ENCODE data around the gene FAM72B.
"Not testable (repeated sequence)": the region's sequence is repeated elsewhere in the genome, so short reads cannot be mapped to it uniquely, and the experiment has no call there.

Gene FAM72B

DNA sequence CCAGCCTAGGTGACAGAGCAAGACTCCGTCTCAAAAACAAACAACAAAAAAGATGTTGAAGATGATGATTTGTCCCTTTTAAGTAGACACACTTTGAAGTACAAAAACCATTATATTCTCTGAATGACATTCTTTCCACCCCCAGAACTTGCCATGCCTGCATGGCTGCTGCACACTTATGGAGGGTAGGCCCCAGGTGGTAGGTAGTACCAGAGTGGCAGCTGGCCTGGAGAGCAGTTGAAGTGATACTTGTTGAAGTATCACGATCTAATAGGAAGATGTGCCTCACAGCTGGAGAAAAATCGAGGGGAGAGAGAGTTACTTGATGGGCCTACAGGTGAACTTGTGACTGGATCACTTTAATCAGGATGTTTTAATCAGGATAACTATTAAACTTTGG lies 15.6 kb upstream of the FAM72B start:
- not testable (repeated sequence) for DNase-seq

DNA sequence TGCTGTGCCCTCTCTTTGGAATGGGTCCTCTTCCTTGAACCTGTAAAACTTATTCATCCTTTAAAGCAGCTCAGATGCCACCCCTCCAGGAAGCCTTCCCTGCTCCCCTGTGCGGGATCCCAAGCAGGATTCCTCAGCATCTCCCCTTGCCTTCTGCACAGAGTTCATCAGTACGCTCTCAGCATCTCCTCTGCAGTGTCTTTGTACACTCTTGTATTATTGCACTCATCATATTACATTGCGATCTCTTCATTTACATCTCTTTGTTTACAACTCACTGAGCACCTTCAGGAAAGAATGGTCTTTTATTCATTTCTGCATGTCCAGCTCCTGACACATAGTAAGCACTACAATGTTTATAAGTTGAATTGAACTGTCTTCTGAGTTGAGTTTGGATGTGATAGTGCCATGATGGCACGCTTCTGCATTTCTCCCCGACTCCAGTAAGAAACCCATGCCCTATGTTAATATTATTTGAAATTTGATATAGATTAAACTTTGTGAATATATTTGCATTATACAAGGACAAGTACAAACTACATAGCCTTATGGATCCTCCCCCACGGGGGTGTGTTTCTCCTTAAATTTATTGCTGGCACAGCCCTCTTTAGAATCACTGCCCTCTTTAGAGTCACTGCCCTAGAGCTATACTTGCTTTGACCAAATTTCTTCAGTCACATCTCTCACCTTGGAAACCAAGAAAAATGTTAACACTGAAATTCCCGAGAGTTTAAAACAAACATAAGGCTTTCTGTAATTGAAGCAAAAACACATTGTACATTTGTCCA lies 13.1 kb upstream of the FAM72B start:
- not testable (repeated sequence) for DNase-seq

DNA sequence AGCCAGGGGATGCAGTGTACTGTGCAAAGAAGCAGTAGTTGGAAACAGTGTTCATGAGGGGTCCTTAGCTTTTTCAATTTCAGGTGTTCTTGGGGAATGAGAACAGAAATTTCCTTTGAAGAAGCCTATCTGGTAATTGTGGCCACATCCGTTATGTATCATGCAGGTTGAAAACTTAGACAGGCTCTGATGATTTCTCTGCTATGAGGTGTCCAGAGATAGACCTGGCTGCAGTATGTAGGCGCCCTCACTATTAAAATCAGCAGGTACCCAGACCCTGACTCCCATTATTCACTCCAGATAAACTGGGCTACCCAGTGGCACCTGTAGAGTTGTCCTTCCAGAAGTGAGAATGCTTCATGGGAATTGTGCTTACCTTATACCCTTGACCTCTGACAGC lies 8.4 kb upstream of the FAM72B start:
- not testable (repeated sequence) for DNase-seq

DNA sequence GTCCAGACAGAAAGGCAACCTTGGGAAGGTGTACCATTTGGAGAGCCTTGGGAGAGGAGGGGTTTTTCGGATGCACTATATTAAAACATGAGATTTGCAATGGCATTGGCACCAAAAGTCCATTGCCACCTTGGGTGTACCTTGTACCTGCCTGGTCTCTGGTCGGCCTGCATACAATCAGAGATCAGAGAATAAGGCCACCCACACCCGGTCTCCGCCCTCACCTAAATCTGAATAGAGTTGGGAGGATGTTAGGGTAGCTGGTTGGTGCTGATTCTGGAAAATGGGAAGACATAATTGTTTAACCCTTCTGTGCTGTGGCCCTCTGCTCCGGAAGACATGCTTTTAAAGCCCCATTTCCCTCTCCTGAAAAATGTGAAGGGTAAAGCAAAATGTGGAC lies 3.8 kb upstream of the FAM72B start:
- not testable (repeated sequence) for DNase-seq

DNA sequence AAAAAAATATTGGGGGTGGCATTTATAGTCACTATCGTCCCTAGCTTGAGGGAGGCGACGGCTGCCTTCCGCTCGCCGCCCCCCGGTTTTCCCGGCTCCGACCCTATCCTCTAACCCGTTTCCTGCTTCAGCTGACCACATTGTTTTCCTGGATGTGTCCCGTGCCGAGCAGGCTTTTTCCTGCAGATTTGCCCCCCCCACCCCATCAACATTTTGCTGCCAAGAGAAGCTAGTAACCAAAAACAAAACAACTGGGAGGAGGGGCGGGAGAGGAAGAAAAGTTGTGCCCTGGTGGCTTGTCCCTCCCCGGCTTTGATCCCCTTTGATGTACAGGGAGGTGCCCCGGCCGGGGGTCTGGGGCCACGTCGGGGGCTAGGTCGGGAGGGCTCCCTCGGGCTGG lies 2.1 kb upstream of the FAM72B start:
- not testable (repeated sequence) for DNase-seq

DNA sequence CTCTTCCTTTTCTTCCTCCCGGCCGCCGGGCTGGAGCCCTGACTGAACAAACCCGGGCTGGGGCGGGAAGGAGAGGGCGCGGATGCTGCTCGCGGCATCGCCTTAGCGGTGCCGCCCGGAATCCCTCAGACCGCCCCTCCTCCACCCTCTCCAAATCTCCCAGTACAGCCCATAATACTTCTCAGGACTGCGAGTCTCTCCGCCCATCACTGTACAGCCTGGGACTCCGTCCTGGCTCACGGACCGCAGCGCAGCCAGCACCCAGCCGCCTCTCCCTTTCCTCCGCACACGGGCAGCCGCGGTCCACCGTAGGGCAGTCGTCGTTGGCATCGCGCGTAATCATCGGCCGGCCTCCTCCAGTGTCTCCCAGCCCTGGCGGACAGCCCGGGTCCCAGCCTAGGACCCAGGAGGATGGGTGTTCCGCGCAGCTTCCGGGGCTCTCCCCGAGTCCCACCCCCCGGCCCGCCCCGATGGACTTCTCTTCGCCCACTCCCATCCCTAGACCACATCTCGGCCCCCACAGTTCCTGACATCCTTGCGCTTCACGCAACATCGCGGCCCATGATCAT lies 1.1 kb upstream of the FAM72B start:
- not testable (repeated sequence) for DNase-seq

DNA sequence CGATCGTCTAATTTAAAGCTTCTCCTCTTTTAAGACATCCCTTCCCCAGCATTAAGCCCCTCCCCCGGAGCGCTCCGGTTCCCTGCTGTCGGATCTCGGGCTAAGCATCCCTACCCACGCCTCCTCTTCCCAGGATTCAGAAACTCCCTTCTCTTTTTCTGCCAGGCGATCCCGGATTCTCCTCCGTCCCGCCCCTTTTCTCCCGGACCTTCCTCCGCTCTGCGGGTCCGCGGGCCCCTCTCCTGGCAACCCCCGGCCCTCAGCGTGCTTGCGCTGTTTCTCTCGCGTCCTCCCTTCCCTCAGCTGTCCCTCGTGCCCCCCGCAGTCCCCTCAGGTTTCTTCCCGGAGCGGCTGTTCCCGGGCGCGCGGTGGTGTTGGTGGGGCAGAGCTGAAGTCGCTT lies 273 bp downstream of the FAM72B start:
- DNase-seq = not testable (repeated sequence)

DNA sequence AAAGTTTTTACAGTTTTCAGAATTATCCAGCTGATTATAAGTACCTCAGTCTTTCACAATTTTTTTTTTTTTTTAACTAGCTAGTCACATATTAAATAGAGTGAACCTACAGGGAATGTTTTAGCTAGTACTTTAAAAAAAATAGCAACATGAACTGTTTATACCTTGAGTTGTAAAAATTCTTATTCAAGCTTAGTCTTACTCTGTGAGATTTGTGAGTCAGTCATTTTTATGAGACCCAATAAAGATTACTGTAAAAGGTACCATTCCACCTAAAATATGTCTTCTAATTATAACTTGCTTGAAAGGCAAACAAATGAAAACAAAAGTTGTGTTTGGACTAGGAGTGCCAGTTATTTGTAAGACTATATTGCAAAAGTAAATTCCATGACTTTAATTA lies 5.9 kb downstream of the FAM72B start:
- DNase-seq = not testable (repeated sequence)

DNA sequence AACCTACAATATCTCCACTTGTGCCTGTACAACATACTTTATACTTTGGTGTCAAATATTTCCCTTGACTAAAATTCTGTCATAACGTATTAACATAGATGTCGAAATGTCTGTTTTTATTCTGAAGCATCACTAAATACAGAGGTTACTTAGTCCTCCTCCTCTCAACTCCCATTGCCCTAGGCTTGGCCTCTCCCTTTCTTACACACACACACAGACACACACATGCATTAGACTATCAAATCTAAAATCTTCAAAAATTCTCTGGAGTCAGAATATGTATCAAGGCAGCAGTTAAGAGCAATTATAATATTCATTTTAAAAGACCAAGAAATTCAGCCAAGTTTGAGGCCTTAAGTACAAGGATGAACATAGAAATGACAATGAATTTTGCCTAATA lies 7.5 kb downstream of the FAM72B start:
- not testable (repeated sequence) for DNase-seq

DNA sequence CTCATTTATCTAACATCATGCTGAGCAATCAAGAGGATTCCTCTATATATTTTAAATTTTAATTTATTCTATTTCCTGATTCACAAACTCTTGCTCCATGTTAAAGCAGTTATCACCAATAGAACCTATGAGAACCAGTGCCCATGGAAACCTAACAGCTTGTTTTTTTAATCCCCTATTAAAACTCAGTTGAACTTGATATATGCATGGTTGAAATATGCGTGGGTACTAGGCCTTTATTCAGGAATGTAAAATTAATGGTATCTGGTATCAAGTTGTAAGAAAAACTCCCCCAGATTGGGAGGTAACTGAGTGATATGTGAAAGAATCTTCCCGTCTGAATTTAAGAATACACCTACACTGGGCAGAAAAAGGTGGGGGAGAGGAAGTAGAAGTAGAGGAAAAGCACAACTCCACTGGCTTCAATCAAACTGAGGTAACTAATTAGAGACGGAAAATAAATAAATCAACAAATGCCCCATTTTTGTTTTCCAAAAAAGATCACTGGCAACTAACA lies 15.9 kb downstream of the FAM72B start:
- DNase-seq = not testable (repeated sequence)

DNA sequence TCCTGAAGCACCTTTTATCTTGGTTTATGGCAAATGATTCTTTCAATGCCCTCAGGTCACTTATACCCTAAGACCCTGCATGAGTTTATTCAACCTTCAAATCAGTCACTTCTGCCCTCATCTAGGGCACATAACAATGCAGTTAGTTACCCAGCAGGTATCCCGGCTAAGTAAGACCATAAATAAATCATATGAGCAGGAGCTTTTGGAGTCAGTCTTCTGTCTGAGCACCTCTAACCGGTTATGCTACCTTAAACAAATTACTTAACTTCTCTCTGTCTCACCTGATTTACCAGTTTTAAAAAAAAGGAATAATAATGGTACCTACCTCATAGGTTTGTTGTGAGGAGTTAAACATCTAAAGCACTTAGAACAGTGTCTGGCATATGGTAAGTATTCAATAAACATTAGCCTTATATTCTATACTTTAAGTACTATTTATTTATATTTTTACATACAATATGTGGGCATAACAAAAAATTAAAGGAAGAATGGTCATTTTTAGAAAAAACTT lies 16.9 kb downstream of the FAM72B start:
- DNase-seq = not testable (repeated sequence)

DNA sequence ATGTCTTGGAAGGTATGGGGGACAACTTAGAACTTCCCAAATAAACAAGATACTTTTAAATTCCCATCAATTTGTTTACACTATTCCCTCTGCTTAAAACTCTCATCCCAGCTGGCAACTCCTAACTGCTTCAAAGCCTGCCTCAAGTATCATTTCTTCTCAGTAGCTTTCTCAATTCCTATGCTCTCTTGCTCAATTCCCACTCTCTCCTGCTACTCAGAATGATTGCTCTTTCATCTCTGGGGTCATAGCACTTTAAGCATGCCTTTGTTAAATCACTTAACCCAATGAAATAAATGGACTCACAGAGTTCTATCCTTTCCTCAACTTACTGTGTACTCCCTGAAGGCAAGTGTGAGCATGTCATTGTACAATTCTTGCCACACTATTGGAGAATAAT lies 18.8 kb downstream of the FAM72B start:
- DNase-seq = not testable (repeated sequence)

DNA sequence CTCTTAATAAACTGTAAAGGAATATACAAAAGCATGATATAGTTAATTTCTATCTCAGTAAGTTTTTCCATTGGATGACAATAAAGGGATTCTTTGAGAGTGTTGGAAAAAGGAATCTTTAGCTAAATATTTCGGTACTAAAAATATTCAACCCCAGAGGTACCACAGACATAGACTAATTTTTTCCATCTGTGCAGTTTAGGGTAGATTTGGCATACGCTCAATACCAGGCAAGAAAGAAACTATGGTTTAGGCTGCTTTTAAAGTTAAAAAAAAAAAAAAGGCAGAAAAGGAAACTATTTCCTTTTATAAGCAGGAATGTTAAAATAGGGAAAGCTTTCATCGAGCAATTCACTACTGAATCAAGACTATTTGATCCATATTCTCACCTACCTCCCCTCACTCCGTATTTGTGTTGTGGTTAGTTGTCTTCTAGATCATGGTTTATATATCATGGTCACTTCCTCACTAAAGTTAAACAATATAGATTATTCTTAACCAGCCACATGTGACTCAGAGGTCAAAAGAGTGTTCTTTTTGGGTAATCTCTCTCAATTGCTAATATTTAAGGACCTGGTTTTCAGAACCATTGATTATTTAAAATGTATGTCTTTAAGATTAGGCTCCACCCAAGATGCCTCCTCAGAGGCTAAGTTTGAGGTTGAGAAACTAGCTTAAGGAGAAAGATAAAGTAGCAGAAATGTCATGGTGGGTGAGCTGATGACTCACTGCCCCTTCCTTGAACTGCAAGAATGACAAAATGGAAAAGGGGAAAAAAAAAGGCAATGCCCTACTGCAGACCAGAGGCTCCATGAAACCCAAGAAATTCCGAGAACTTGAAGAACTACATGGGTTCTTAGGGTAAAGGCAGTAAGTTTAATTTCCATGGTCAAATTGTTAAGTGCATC lies 20.0 kb downstream of the FAM72B start:
- not testable (repeated sequence) for DNase-seq

DNA sequence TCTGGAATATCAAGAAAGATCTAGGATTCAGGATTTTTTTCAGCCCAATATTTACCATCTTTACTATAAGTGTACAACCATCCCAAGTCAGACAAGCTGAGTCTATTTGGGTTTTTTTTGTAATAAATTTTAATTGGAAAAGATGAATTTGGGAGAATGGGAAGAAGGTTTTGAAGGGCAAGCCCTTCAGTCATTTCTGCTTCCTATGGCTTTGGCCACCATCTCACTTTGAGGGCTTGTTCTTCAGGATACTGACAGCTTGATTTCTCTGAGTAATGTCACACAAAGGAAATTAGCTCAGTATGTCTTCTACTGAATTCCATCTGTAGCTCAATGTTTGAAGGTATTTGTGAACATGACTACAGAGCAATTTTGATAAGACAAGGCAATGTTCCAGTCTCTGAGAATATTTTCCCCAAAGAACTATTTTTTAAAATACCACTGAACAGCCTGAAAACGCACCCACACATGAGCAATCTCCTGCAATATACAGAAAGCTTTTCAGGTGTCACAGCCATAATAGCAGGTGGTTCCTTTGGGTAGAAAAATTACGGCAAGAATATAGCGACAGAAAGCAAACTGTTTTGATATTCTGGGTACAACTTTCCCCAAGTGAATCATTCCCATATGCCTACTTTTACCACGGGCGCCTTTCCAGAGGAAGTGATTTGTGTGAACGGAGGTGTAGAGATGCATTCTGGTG lies 22.8 kb downstream of the FAM72B start:
- not testable (repeated sequence) for DNase-seq

DNA sequence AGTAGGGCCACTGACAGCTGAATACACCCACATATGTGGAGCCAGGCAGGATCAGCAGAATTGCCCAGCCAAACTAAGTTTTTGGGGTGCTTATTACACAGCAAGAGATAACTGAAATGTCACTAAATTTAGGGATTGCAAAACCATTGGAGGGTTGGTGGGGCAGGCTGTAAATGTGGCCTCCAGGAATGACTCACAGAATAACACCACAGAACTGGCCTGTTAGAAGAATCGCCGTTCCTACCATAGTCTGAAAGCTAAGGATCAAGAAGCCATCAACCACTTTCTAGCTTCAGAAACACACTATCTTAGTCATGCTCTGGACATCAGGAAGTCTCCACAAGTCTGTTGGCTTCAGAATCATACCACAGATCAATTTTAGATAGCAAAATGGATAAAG lies 24.0 kb downstream of the FAM72B start:
- DNase-seq = not testable (repeated sequence)

DNA sequence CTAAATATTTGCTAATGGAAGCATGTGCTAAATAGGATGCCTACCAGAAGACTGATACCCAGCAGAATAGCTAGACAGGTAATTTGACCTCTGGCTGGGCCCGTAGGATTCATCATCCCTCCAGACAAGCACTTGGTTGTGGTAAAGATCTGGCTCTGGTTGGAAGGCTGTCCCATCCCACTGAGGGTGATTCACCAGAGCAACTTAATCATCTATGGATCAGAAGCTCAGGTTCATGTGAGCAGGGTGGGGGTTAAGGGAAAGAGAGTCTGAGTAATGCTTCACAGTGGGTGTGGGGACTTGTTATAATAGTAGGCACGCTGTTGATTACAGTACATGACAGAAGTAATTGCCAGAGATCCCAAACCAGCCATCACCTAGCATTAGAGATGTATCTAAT lies 26.5 kb downstream of the FAM72B start:
- DNase-seq = not testable (repeated sequence)

DNA sequence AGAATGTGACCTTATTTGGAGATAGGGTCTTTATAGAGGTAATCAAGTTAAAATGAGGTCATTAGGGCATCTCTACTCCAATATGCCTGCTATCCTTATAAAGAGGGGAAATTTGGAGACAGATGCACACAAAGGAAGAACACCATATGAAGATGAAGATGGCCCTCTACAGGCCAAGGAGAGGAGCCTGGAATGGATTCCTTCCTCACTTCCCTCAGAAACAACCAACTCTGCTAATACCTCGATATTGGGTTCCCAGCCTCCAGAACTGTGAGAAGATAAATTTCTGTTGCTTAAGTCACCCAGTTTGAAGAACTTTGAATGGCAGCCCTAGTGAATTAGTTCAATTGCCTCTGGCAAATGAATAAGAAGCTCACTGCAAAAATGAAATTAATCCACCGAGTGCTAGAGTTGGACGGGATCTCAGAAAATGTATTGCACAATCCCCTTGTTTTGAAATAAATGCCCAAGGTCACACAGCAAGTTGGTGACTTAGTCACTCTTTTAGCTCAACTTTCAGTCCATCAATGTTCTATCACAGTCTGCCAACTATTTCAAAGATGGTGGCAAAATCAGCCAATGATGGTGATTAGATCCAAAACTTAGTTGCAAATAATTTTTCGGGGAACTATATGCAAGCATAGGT lies 27.1 kb downstream of the FAM72B start:
- DNase-seq = not testable (repeated sequence)

DNA sequence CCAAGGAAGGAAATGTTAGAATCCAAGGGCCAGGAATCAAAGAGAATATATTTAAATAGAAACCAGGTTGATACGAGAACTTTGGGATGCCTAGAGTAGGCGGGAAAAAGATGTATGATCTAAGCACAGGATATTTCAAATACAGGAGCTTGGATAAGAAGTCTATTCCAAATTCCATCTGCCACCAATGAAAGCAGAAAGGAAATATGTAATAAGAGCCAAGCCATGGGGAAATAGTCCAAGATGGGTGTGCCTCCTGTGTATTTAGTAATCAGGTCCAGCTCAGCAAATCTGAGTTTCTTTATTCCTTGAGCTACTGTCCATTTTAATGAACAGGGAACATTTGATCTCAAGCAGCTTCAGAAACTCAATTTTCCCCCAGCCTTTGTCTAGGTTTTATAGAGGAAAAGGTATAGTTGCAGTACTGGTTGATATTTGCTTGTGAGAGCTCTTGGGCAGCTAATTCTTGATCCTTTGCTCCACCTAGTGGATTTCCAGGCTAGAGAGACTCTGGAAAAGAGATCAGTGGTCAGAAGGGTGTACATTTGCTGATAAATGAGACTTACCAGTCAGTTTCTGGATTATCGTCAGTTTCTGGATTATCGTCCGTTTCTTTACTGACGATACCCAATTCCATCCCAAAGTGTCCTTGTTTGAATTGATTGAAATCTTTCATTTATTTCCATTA lies 28.3 kb downstream of the FAM72B start:
- DNase-seq = not testable (repeated sequence)

DNA sequence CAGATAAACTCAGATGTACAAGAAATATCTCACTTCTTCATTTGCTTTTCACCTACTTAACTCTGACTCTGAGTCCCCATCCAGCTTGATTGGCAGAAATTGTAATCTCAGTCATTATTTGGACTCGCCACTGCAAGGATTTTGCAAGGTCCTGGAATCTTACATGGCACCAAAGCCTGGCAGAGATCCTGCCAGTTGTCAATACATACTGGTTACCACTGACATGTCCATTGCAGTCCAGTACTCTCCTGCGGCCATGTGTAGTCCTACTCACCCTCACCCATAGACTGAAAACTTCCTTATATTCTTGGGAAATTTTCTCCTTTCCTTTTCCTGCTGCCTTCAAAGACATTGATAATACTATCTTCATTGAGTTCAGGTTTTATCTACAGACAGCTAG lies 29.3 kb downstream of the FAM72B start:
- not testable (repeated sequence) for DNase-seq

DNA sequence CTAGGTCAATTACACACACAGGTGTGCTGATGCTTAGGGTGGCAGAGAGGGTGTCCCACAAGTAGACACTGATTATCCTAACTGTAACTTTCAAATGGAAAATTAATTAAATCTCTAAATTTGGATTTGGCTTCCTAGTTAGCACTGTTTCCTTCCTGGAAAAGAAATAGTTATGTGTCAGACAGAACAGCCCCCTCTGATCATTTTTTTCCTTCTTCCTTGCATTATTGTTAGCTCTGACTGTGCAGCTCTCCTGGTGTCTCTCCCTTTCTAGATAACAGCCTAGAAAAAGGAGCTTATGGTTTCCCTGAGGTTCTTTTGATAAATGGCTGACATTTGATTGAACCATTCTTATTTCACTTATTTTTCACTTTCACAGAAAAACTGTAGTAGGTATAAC lies 31.4 kb downstream of the FAM72B start:
- DNase-seq = not testable (repeated sequence)

DNA sequence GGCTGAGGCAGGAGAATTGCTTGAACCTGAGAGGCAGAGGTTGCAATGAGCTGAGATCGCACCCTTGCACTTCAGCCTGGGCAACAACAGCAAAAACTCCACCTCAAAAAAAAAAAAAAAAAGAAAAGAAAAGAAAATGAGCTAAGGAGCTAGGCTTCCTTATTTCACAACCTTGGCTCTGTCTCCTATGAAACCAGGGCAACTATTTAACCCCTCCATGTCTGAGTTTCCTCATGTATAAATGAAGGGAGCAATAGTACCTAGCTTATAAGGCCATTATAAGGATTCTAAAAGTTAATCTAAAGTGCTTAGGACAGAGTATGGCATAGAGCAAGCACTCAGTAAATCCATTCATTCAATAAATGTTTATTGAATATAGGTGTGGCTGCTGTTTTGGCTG lies 32.8 kb downstream of the FAM72B start:
- DNase-seq = not testable (repeated sequence)

Data from amniotic stem cell (primary cell).